Measurements from ENCODE around the gene CELF2. TPM values are rescaled to one million over a fixed set of nuclear protein-coding genes. Genes with fewer than 3 reads are reported as not detected.

Gene CELF2
- total RNA-seq, 1 donor from 2014 or later, result 54.3 TPM

DNA sequence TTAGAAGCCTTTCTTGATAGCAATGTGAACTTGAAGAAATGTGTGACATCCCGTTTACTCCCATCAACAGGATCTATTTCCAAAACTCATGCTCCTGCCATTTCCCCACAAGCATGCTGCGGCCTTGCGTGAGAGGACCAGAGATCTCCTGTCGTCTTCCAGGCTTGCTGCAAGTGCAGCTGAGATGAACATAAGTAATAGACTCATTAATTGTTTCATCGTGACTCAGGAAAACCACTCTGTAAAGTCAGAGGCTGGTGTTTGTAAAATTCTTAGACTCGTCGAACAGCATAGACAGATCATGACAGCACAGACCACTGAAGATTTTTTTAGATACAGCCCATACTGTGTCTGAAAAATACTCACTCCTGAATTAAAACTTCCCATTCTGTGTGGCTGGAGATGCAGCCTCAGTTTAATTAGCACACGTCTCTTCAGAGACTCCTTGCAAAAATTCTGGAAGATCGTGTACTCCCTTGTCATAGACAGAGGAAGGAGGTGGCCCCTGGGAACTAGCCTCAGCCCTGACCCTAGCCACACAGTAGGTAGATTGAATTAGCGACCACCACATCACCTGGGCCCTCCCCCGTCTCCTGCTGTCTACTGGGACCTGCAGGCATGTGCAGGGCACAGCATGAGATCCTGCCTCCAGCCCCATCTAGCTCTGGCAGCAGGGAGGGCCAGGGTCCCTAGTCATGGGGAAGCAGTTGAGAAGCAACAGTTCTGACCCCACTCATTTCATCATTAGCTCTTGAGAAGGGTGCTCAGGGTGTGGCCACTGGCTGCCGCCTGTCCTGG lies 226.0 kb downstream of the CELF2 start:
- no peak overlapping the region for H3K27ac ChIP-seq
- H3K36me3 ChIP-seq, result no peaks in the 10 kb centered on the region
- H3K9me3 ChIP-seq, result no peaks in the 10 kb centered on the region
- no peaks in the 10 kb centered on the region for H3K27me3 ChIP-seq
- intact Hi-C loops (cut with DNase I), result no loop called here
- H3K4me1 ChIP-seq, result peaks cover 14% of the 10 kb centered on the region
- TF ChIP-seq POLR2A (IDR thresholded peaks at IDR 0.05), result no peak
- TF ChIP-seq POLR2AphosphoS5 (IDR thresholded peaks at IDR 0.05; ENCODE audit: insufficient read depth in 1 of 2, low read depth in 1 of 2), result no peak
- TF ChIP-seq, protein P1, sequence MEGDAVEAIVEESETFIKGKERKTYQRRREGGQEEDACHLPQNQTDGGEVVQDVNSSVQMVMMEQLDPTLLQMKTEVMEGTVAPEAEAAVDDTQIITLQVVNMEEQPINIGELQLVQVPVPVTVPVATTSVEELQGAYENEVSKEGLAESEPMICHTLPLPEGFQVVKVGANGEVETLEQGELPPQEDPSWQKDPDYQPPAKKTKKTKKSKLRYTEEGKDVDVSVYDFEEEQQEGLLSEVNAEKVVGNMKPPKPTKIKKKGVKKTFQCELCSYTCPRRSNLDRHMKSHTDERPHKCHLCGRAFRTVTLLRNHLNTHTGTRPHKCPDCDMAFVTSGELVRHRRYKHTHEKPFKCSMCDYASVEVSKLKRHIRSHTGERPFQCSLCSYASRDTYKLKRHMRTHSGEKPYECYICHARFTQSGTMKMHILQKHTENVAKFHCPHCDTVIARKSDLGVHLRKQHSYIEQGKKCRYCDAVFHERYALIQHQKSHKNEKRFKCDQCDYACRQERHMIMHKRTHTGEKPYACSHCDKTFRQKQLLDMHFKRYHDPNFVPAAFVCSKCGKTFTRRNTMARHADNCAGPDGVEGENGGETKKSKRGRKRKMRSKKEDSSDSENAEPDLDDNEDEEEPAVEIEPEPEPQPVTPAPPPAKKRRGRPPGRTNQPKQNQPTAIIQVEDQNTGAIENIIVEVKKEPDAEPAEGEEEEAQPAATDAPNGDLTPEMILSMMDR (IDR thresholded peaks at IDR 0.05), result no peak
- no peak overlapping the region for H3K4me3 ChIP-seq
- no peak for DNase-seq (ENCODE audit: extremely low spot score in 2 of 2)

DNA sequence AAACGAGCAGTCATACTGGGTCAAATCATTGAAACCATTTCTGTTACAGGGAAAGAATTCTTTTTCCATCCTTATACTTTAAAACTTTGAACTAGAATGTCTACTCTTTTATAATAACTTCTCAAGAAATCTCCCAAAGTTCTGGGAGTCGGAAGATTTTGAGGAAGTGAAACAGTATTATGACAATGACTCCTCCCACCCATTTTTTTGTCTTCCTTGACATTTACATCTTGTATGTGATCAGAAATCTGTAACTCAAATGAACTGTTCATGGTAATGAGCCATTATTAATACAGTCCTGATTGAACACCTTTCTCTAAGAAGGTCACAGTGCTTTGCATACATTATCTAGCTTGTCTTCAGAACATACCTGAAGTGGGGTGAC lies 227.4 kb downstream of the CELF2 start:
- H3K27ac ChIP-seq, result no peak overlapping the region
- DNase-seq (ENCODE audit: extremely low spot score in 2 of 2), result no peak
- intact Hi-C loops (cut with DNase I), result no loop called here
- peaks cover 14% of the 10 kb centered on the region for H3K4me1 ChIP-seq
- TF ChIP-seq POLR2A (IDR thresholded peaks at IDR 0.05) (no peak), POLR2AphosphoS5 (IDR thresholded peaks at IDR 0.05; ENCODE audit: insufficient read depth in 1 of 2, low read depth in 1 of 2) (no peak)
- TF ChIP-seq, protein P1 (IDR thresholded peaks at IDR 0.05), result no peak
- no peaks in the 10 kb centered on the region for H3K9me3 ChIP-seq
- H3K4me3 ChIP-seq, result no peak overlapping the region
- no peaks in the 10 kb centered on the region for H3K36me3 ChIP-seq
- no peaks in the 10 kb centered on the region for H3K27me3 ChIP-seq

DNA sequence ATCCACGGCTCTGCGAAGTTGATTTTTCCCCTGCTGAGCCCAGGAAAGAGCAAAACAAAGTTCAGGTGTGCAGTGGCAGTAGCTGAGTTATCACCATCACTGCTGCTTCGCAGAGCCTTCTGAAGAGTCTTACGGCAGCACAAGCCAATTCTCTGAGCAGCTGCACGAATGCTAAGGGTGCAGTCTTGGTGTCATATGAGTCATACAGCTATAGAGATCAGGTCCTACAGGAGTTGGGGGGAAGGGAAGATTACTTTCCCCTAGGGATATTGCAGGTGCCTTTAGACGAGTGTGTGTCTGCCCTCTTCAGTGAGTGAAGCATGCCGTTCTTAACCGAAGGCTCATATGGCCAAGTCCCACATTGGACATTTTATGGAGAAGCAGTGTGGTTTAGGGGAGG lies 227.8 kb downstream of the CELF2 start:
- intact Hi-C loops (cut with DNase I), result no loop called here
- H3K4me1 ChIP-seq, result peaks cover 14% of the 10 kb centered on the region
- no peak overlapping the region for H3K4me3 ChIP-seq
- no peaks in the 10 kb centered on the region for H3K36me3 ChIP-seq
- no peaks in the 10 kb centered on the region for H3K27me3 ChIP-seq
- no peak overlapping the region for H3K27ac ChIP-seq
- no peaks in the 10 kb centered on the region for H3K9me3 ChIP-seq
- DNase-seq (ENCODE audit: extremely low spot score in 2 of 2), result no peak
- no peak for TF ChIP-seq POLR2AphosphoS5 (IDR thresholded peaks at IDR 0.05; ENCODE audit: insufficient read depth in 1 of 2, low read depth in 1 of 2)
- no peak for TF ChIP-seq POLR2A (IDR thresholded peaks at IDR 0.05)
- TF ChIP-seq, protein P1 (IDR thresholded peaks at IDR 0.05), result no peak

DNA sequence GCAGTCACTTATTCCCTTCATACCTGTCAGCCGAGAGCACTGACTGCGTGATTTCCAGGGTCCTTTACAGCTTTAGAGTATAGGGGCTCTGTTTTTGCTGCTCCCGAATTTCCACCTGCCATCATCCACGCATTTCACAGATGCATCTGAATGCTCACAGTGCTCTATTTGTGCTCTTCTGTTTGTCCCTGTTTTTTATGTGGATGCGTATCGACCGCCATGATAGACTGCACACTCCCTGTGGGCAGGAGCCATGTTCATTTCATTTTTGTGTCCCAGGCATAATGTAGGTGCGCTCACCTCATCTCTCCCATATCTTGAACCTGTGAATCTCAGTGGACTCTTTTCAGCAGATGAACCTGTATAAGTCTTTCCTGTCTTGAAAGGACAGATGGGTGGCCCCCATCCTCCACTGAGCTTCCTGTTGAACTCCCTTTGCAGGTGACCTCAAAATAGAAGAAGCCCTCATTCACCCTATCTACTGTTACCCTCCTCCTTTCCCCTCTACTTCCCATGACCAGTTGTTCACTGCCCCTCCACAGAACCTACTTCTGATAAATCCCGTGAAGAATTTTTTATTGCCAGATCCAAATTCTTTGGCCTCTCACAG lies 228.4 kb downstream of the CELF2 start:
- no peaks in the 10 kb centered on the region for H3K9me3 ChIP-seq
- H3K4me3 ChIP-seq, result no peak overlapping the region
- peaks cover 14% of the 10 kb centered on the region for H3K4me1 ChIP-seq
- intact Hi-C loops (cut with DNase I), result no loop called here
- H3K27me3 ChIP-seq, result no peaks in the 10 kb centered on the region
- TF ChIP-seq POLR2A (IDR thresholded peaks at IDR 0.05) (no peak), POLR2AphosphoS5 (IDR thresholded peaks at IDR 0.05; ENCODE audit: insufficient read depth in 1 of 2, low read depth in 1 of 2) (no peak)
- TF ChIP-seq, protein P1 (IDR thresholded peaks at IDR 0.05), result no peak
- no peak for DNase-seq (ENCODE audit: extremely low spot score in 2 of 2)
- no peak overlapping the region for H3K27ac ChIP-seq
- H3K36me3 ChIP-seq, result no peaks in the 10 kb centered on the region

Data from vagina (tissue), 2 donors.